Mesendoderm (in vitro differentiated cells): ENCODE data around the gene ST8SIA3. TPM values are rescaled to one million over a fixed set of nuclear protein-coding genes. Genes with fewer than 3 reads are reported as not detected.

ENCODE experiments used
- DNase-seq: peaks from one replicate; pipeline ENCODE4 v3.0.0; 2013
- H2AK5ac ChIP-seq: 2 replicates; pipeline ENCODE4 v1.6.1; 2013; ENCODE audit warnings: low read length, inconsistent platforms
- H2BK120ac ChIP-seq: 2 replicates; pipeline ENCODE4 v1.6.1; 2013; ENCODE audit warnings: low read depth, mild to moderate bottlenecking, low read length, moderate library complexity, mixed read lengths
- H2BK15ac ChIP-seq: replicated peaks from 2 replicates; pipeline ENCODE4 v1.6.1; 2013; ENCODE audit warnings: low read depth, mild to moderate bottlenecking, moderate library complexity
- H2BK5ac ChIP-seq: 2 replicates; pipeline ENCODE4 v1.6.1; 2013; ENCODE audit warnings: low read length, inconsistent platforms
- H3K18ac ChIP-seq: 2 replicates; pipeline ENCODE4 v1.6.1; 2013; ENCODE audit warnings: mild to moderate bottlenecking, low read length, mixed read lengths
- H3K23ac ChIP-seq: one replicate; pipeline ENCODE4 v1.6.1; 2013; ENCODE audit warnings: low read length
- H3K27ac ChIP-seq: 2 replicates; pipeline ENCODE4 v1.5.1; 2013; ENCODE audit warnings: low read depth, mild to moderate bottlenecking, inconsistent platforms, low read length, moderate library complexity
- H3K27me3 ChIP-seq: 2 replicates; pipeline ENCODE4 v1.6.1; 2013; ENCODE audit warnings: low read length, control low read depth, mild to moderate bottlenecking, inconsistent platforms; ENCODE audit not compliant: insufficient read depth, poor library complexity
- H3K36me3 ChIP-seq: 2 replicates; pipeline ENCODE4 v1.6.1; 2013; ENCODE audit warnings: low read length, inconsistent platforms; ENCODE audit not compliant: control insufficient read depth, insufficient read depth
- H3K4ac ChIP-seq: one replicate; pipeline ENCODE4 v1.6.1; 2013; ENCODE audit warnings: low read depth, mild to moderate bottlenecking, low read length, moderate library complexity
- H3K4me1 ChIP-seq: 2 replicates; pipeline ENCODE4 v1.6.1; 2013; ENCODE audit warnings: low read depth, low read length, inconsistent platforms; ENCODE audit not compliant: control insufficient read depth
- H3K4me2 ChIP-seq: 2 replicates; pipeline ENCODE4 v1.6.1; 2013; ENCODE audit warnings: low read length
- H3K4me3 ChIP-seq: 2 replicates; pipeline ENCODE4 v1.5.1; 2013; ENCODE audit warnings: mild to moderate bottlenecking, low read length
- H3K56ac ChIP-seq: one replicate; pipeline ENCODE4 v1.6.1; 2013; ENCODE audit warnings: low read length
- H3K79me1 ChIP-seq: 2 replicates; pipeline ENCODE4 v1.6.1; 2013; ENCODE audit warnings: low read length, inconsistent platforms
- H3K79me2 ChIP-seq: 2 replicates; pipeline ENCODE4 v1.6.1; 2013; ENCODE audit warnings: mild to moderate bottlenecking, low read length; ENCODE audit not compliant: control insufficient read depth, insufficient read depth
- H3K9ac ChIP-seq: 2 replicates; pipeline ENCODE4 v1.6.1; 2013; ENCODE audit warnings: low read length, inconsistent platforms
- H4K5ac ChIP-seq: one replicate; pipeline ENCODE4 v1.6.1; 2013; ENCODE audit warnings: low read length
- H4K8ac ChIP-seq: one replicate; pipeline ENCODE4 v1.6.1; 2013; ENCODE audit warnings: low read depth, mild to moderate bottlenecking, control low read depth, low read length, moderate library complexity
- WGBS: extraction: QIAGEN DNeasy Blood & Tissue Kit; methylation state at CpG from one replicate; pipeline ENCODE4 v1.1.7; 2013; ENCODE audit warnings: low lambda C conversion rate, missing lambda C conversion rate; ENCODE audit not compliant: insufficient coverage; ENCODE audit errors: extremely low coverage; 5-methylcytosine and 5-hydroxymethylcytosine counted together
- polyA plus RNA-seq, 2 experiments: library from polyadenylated mRNA; stranded (reverse); fragments of 200-250 nt; gene quantifications; one replicate each; pipeline ENCODE4 v1.2.3, GENCODE V29; 2013

Gene ST8SIA3
- polyA plus RNA-seq (2013, experiment 1 of 2) = 4.2 TPM
- 4.0 TPM for polyA plus RNA-seq (2013, experiment 2 of 2)

DNA sequence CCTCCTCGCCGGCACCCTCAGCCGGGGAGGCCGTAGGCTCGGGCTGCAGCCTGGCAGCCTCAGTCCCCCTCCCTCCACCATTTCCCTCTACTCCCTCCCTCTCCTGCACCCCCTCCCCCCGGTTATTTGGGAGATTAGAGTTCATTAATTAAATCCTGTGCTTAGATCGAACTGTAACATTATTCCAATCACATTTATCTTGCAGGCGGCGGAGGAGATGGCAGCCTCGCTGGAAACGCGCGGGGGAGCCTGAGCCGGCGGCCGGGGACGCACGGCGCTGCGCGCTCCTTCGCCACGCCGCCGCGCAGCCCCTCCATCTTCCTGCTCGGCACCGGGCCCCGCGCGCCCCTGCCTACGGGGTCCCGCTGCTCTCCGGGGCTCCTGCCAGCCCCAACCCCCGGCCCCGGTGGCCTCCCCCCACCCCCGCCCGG is at the start of gene ST8SIA3:
ST8SIA3 (plus strand) TSS at position 287 of the 431 bp plus-strand sequence. CDS start 290 bp downstream, outside the sequence.
- H4K5ac ChIP-seq = no peak within 1 kb of the TSS
- DNase-seq = no peak
- H3K36me3 ChIP-seq = no peaks in the 10 kb centered on the region
- no peak within 1 kb of the TSS for H2BK15ac ChIP-seq
- H3K23ac ChIP-seq = no peak within 1 kb of the TSS
- peak within 1 kb of the TSS; percentile 61 for H3K56ac ChIP-seq
- no peaks in the 10 kb centered on the region for H3K79me2 ChIP-seq
- H4K8ac ChIP-seq = no peak within 1 kb of the TSS
- H3K79me1 ChIP-seq = no peaks in the 10 kb centered on the region
- no peak within 1 kb of the TSS for H3K27ac ChIP-seq
- H3K4ac ChIP-seq = no peak within 1 kb of the TSS
- no peak within 1 kb of the TSS for H2BK5ac ChIP-seq
- H3K4me2 ChIP-seq = peak within 1 kb of the TSS; percentile 45
- no peaks in the 10 kb centered on the region for H3K4me1 ChIP-seq
- H2AK5ac ChIP-seq = no peak within 1 kb of the TSS
- H2BK120ac ChIP-seq = no peak within 1 kb of the TSS
- H3K4me3 ChIP-seq = peak within 1 kb of the TSS; percentile 50
- no peaks in the 10 kb centered on the region for H3K27me3 ChIP-seq
- H3K18ac ChIP-seq = peak within 1 kb of the TSS; percentile 13
- WGBS = no CpG with 5 or more reads among the region's 38 CpGs
- peak within 1 kb of the TSS; percentile 31 for H3K9ac ChIP-seq

- Histone ChIP-seq H3K9ac (no peak overlapping the region), H3K79me2 (no peaks in the 10 kb centered on the region), H3K27me3 (no peaks in the 10 kb centered on the region), H3K4ac (no peak overlapping the region), H2BK120ac (no peak overlapping the region), H3K4me3 (no peak overlapping the region), H3K79me1 (no peaks in the 10 kb centered on the region), H3K27ac (no peak overlapping the region), H3K56ac (no peak overlapping the region), H3K4me1 (no peaks in the 10 kb centered on the region), H3K4me2 (no peak overlapping the region), H2BK15ac (no peak overlapping the region), H2BK5ac (no peak overlapping the region), H2AK5ac (no peak overlapping the region), H3K23ac (no peak overlapping the region), H4K8ac (no peak overlapping the region), H3K36me3 (no peaks in the 10 kb centered on the region), H4K5ac (no peak overlapping the region), H3K18ac (no peak overlapping the region)
- DNase-seq = no peak
- no CpG with 5 or more reads among the region's 4 CpGs for WGBS
Observed at GRCh38 chr18:57311472-57311871, 40.9 kb upstream of the ST8SIA3 start.

- H3K4me2 ChIP-seq = no peak overlapping the region
- no peak overlapping the region for H2AK5ac ChIP-seq
- WGBS = no CpG with 5 or more reads among the region's 3 CpGs
- H3K79me1 ChIP-seq = no peaks in the 10 kb centered on the region
- no peak overlapping the region for H2BK5ac ChIP-seq
- no peaks in the 10 kb centered on the region for H3K4me1 ChIP-seq
- peak overlapping the region; percentile 4 for H3K23ac ChIP-seq
- no peaks in the 10 kb centered on the region for H3K79me2 ChIP-seq
- no peak overlapping the region for H3K4ac ChIP-seq
- no peak overlapping the region for H3K27ac ChIP-seq
- H2BK15ac ChIP-seq = no peak overlapping the region
- H3K36me3 ChIP-seq = no peaks in the 10 kb centered on the region
- no peaks in the 10 kb centered on the region for H3K27me3 ChIP-seq
- no peak overlapping the region for H2BK120ac ChIP-seq
- H3K56ac ChIP-seq = no peak overlapping the region
- no peak overlapping the region for H3K9ac ChIP-seq
- H4K8ac ChIP-seq = no peak overlapping the region
- H3K4me3 ChIP-seq = no peak overlapping the region
- no peak for DNase-seq
- H3K18ac ChIP-seq = no peak overlapping the region
- H4K5ac ChIP-seq = no peak overlapping the region
Observed at GRCh38 chr18:57312346-57313144, 39.8 kb upstream of the ST8SIA3 start.

GRCh38 chr18:57320603-57321002 is 31.8 kb upstream of the ST8SIA3 start:
- H3K9ac ChIP-seq = no peak overlapping the region
- no peaks in the 10 kb centered on the region for H3K79me1 ChIP-seq
- no peak overlapping the region for H2AK5ac ChIP-seq
- no peak overlapping the region for H2BK120ac ChIP-seq
- no peak overlapping the region for H4K8ac ChIP-seq
- no peak overlapping the region for H3K56ac ChIP-seq
- H3K4me2 ChIP-seq = no peak overlapping the region
- no peaks in the 10 kb centered on the region for H3K4me1 ChIP-seq
- H3K27ac ChIP-seq = no peak overlapping the region
- no peaks in the 10 kb centered on the region for H3K79me2 ChIP-seq
- no peak overlapping the region for H4K5ac ChIP-seq
- DNase-seq = no peak
- H3K23ac ChIP-seq = no peak overlapping the region
- H3K18ac ChIP-seq = no peak overlapping the region
- H3K36me3 ChIP-seq = no peaks in the 10 kb centered on the region
- no peak overlapping the region for H3K4ac ChIP-seq
- no peak overlapping the region for H2BK5ac ChIP-seq
- no peaks in the 10 kb centered on the region for H3K27me3 ChIP-seq
- H2BK15ac ChIP-seq = no peak overlapping the region
- H3K4me3 ChIP-seq = no peak overlapping the region
- no CpG with 5 or more reads among the region's 2 CpGs for WGBS

GRCh38 chr18:57325491-57326166 is 26.7 kb upstream of the ST8SIA3 start:
- Histone ChIP-seq H3K79me2 (no peaks in the 10 kb centered on the region), H2BK5ac (no peak overlapping the region), H3K4ac (no peak overlapping the region), H2BK120ac (peak overlapping the region; percentile 14), H3K79me1 (no peaks in the 10 kb centered on the region), H4K5ac (no peak overlapping the region), H3K27me3 (no peaks in the 10 kb centered on the region), H3K4me1 (no peaks in the 10 kb centered on the region), H3K36me3 (no peaks in the 10 kb centered on the region), H3K4me2 (no peak overlapping the region), H3K56ac (no peak overlapping the region), H3K27ac (no peak overlapping the region), H3K9ac (no peak overlapping the region), H3K23ac (no peak overlapping the region), H4K8ac (no peak overlapping the region), H2AK5ac (no peak overlapping the region), H3K4me3 (no peak overlapping the region), H2BK15ac (no peak overlapping the region), H3K18ac (no peak overlapping the region)
- DNase-seq = peak; percentile 36
- WGBS = no CpG with 5 or more reads among the region's 1 CpG
